H1 (cell line): ENCODE measurements around the gene UIMC1. TPM values are rescaled to one million over a fixed set of nuclear protein-coding genes. Genes with fewer than 3 reads are reported as not detected.

ENCODE experiments used
- CTCF ChIA-PET: fragments of 300-600 bp; sonication (Branson Sonifier 250); formaldehyde crosslinking; loops from one replicate; lab custom pipeline; 2021; ENCODE audit not compliant: partially characterized antibody; lab: Charles Lee
- POLR2A ChIA-PET: fragments of 300-600 bp; sonication (Branson Sonifier 250); formaldehyde crosslinking; loops from one replicate; lab custom pipeline; 2021; ENCODE audit warnings: inconsistent platforms; ENCODE audit not compliant: partially characterized antibody; lab: Charles Lee
- DNase-seq, 2 experiments: peaks; one replicate each; pipeline versions ENCODE4 v3.0.0 to v3.0.0-alpha.2; 2010 to 2022; ENCODE audit warnings: low spot score in 2 of 2, low read depth in 1 of 2, mixed read lengths in 1 of 2
- FAIRE-seq: peaks from 2 replicates; lab custom pipeline; 2011; peaks lifted over from hg19 to GRCh38; lab: Jason Lieb, UNC
- H2AFZ ChIP-seq: 2 replicates; pipeline ENCODE4 v1.8.1; 2012; ENCODE audit warnings: low read length, inconsistent platforms
- H2AK5ac ChIP-seq: 2 replicates; pipeline ENCODE4 v1.6.1; 2013; ENCODE audit warnings: low read depth, low read length
- H2BK120ac ChIP-seq: replicated peaks from 2 replicates; pipeline ENCODE3; 2013; ENCODE audit warnings: low read depth, low read length, inconsistent platforms
- H2BK12ac ChIP-seq: 2 replicates; pipeline ENCODE4 v1.6.1; 2013; ENCODE audit warnings: low read depth, low read length
- H2BK15ac ChIP-seq: 2 replicates; pipeline ENCODE4 v1.6.1; 2013; ENCODE audit warnings: low read length
- H2BK20ac ChIP-seq: 2 replicates; pipeline ENCODE4 v1.6.1; 2013; ENCODE audit warnings: low read length
- H2BK5ac ChIP-seq: 2 replicates; pipeline ENCODE4 v1.6.1; 2013; ENCODE audit warnings: low read depth, low read length
- H3K14ac ChIP-seq: 2 replicates; pipeline ENCODE4 v1.6.1; 2013; ENCODE audit warnings: inconsistent platforms; ENCODE audit not compliant: insufficient read length
- H3K18ac ChIP-seq: 2 replicates; pipeline ENCODE4 v1.6.1; 2013; ENCODE audit warnings: low read length; ENCODE audit errors: extremely low read depth
- H3K23ac ChIP-seq: 2 replicates; pipeline ENCODE4 v1.6.1; 2013; ENCODE audit warnings: inconsistent platforms; ENCODE audit not compliant: insufficient read length
- H3K23me2 ChIP-seq: 2 replicates; pipeline ENCODE4 v1.6.1; 2013; ENCODE audit warnings: low read depth, low read length
- H3K27ac ChIP-seq: 2 replicates; pipeline ENCODE4 v1.6.1; 2011; ENCODE audit warnings: low read depth, low read length, inconsistent platforms
- H3K27me3 ChIP-seq, 4 experiments: replicated peaks in 1 of 4; 1 replicate in 1 of 4; 2 replicates in 3 of 4; pipeline versions ENCODE4 v1.6.1 to v1.8.1; 2011 to 2013; ENCODE audit warnings: low read length in 3 of 4, mild to moderate bottlenecking in 3 of 4, inconsistent platforms in 2 of 4, mixed read lengths in 2 of 4, moderate library complexity in 1 of 4; ENCODE audit not compliant: control insufficient read depth in 3 of 4, insufficient read depth in 3 of 4; ENCODE audit errors: extremely low read depth in 1 of 4
- H3K36me3 ChIP-seq, 4 experiments: 2 replicates each; pipeline versions ENCODE4 v1.6.1 to v1.8.1; 2011 to 2013; ENCODE audit warnings: mild to moderate bottlenecking in 4 of 4, low read length in 3 of 4, moderate library complexity in 2 of 4, control low read depth in 1 of 4, inconsistent platforms in 1 of 4; ENCODE audit not compliant: insufficient read depth in 4 of 4, control insufficient read depth in 2 of 4
- H3K4ac ChIP-seq: replicated peaks from 2 replicates; pipeline ENCODE3; 2013; ENCODE audit warnings: low read length, low read depth, mixed read lengths, inconsistent platforms; ENCODE audit not compliant: insufficient read length
- H3K4me1 ChIP-seq, 4 experiments: replicated peaks in 1 of 4; 1 replicate in 1 of 4; 2 replicates in 3 of 4; pipeline versions ENCODE4 v1.6.1 to v1.8.1; 2011 to 2013; ENCODE audit warnings: low read length in 3 of 4, inconsistent platforms in 2 of 4, mixed read lengths in 1 of 4; ENCODE audit not compliant: insufficient read depth in 4 of 4, control insufficient read depth in 3 of 4
- H3K4me2 ChIP-seq, 2 experiments: 2 replicates each; pipeline versions ENCODE4 v1.6.1 to v1.8.1; 2011 to 2013; ENCODE audit warnings: low read depth in 2 of 2, low read length in 2 of 2, control low read depth in 1 of 2, inconsistent platforms in 1 of 2, mild to moderate bottlenecking in 1 of 2; ENCODE audit not compliant: insufficient read depth in 1 of 2
- H3K4me3 ChIP-seq, 4 experiments: fragments of 200-600, 300-600 bp in 1 of 4; sonication (generic), shearing (Covaris generic), sonication (Bioruptor Twin) in 1 of 4; 2 replicates each; pipeline versions ENCODE4 v1.5.1 to v1.8.1; 2011 to 2016; ENCODE audit warnings: low read length in 4 of 4, low read depth in 3 of 4, control low read depth in 2 of 4, inconsistent platforms in 2 of 4, mild to moderate bottlenecking in 2 of 4, mixed read lengths in 1 of 4, moderate library complexity in 1 of 4; ENCODE audit not compliant: insufficient read depth in 2 of 4; ENCODE audit errors: extremely low read depth in 1 of 4
- H3K56ac ChIP-seq: replicated peaks from 2 replicates; pipeline ENCODE3; 2013; ENCODE audit warnings: low read depth, mild to moderate bottlenecking, mixed read lengths, low read length, inconsistent platforms; ENCODE audit not compliant: insufficient read length
- H3K79me1 ChIP-seq: 2 replicates; pipeline ENCODE4 v1.6.1; 2013; ENCODE audit warnings: low read depth, low read length, control low read depth
- H3K79me2 ChIP-seq, 2 experiments: 2 replicates each; pipeline versions ENCODE4 v1.6.1 to v1.8.1; 2012 to 2013; ENCODE audit warnings: low read length in 2 of 2, mild to moderate bottlenecking in 2 of 2, inconsistent platforms in 1 of 2; ENCODE audit not compliant: insufficient read depth in 2 of 2, control insufficient read depth in 1 of 2
- H3K9ac ChIP-seq, 4 experiments: replicated peaks in 1 of 4; 1 replicate in 1 of 4; 2 replicates in 3 of 4; pipeline versions ENCODE4 v1.6.1 to v1.8.1; 2011 to 2013; ENCODE audit warnings: low read depth in 3 of 4, low read length in 3 of 4, control low read depth in 2 of 4, mild to moderate bottlenecking in 2 of 4, moderate library complexity in 2 of 4, inconsistent platforms in 1 of 4; ENCODE audit errors: extremely low read depth in 1 of 4
- H3K9me3 ChIP-seq, 2 experiments: 2 replicates each; pipeline versions ENCODE4 v1.6.1 to v1.8.1; 2012 to 2013; ENCODE audit warnings: mild to moderate bottlenecking in 2 of 2, moderate library complexity in 2 of 2, control low read depth in 1 of 2, inconsistent platforms in 1 of 2, low read depth in 1 of 2, low read length in 1 of 2, mixed read lengths in 1 of 2; ENCODE audit not compliant: insufficient read depth in 2 of 2
- H4K20me1 ChIP-seq, 2 experiments: replicated peaks in 1 of 2; 2 replicates each; pipeline versions ENCODE3 to v1.8.1; 2011 to 2013; ENCODE audit warnings: inconsistent platforms in 2 of 2, low read length in 2 of 2, mild to moderate bottlenecking in 1 of 2; ENCODE audit not compliant: insufficient read depth in 2 of 2, control insufficient read depth in 1 of 2
- H4K5ac ChIP-seq: 2 replicates; pipeline ENCODE4 v1.6.1; 2013; ENCODE audit warnings: low read length, low read depth, mixed read lengths, inconsistent platforms; ENCODE audit not compliant: insufficient read length
- H4K8ac ChIP-seq: 2 replicates; pipeline ENCODE4 v1.8.0; 2013; ENCODE audit warnings: mild to moderate bottlenecking, moderate library complexity, low read length, inconsistent platforms; ENCODE audit not compliant: insufficient read depth; ENCODE audit errors: extremely low read depth
- H4K91ac ChIP-seq: replicated peaks from 2 replicates; pipeline ENCODE3; 2013; ENCODE audit warnings: low read length, mixed read lengths, inconsistent platforms; ENCODE audit not compliant: insufficient read length
- BCL11A ChIP-seq, 2 experiments: IDR thresholded peaks; one replicate each; pipeline ENCODE4 v1.6.1; 2011; ENCODE audit warnings: low read depth in 2 of 2, low read length in 2 of 2, mild to moderate bottlenecking in 2 of 2
- BRCA1 ChIP-seq: IDR thresholded peaks from 2 replicates; pipeline ENCODE4 v1.6.1; 2012; ENCODE audit warnings: low read depth, low read length, improper control_type of control experiment
- CHD1 ChIP-seq: IDR thresholded peaks from 2 replicates; pipeline ENCODE4 v1.6.1; 2012; ENCODE audit warnings: low read depth, low read length, improper control_type of control experiment
- CTCF ChIP-seq, 3 experiments: IDR thresholded peaks; 1 replicate in 2 of 3; 2 replicates in 1 of 3; pipeline versions ENCODE4 v1.5.1 to v1.6.1; 2011; ENCODE audit warnings: low read length in 3 of 3, mild to moderate bottlenecking in 3 of 3, inconsistent platforms in 2 of 3, low read depth in 1 of 3, moderate library complexity in 1 of 3; ENCODE audit not compliant: insufficient read depth in 1 of 3; ENCODE audit errors: control extremely low read depth in 1 of 3
- EZH2 ChIP-seq: fragments of 200-600 bp; sonication (generic); IDR thresholded peaks from 2 replicates; pipeline ENCODE4 v1.7.1; 2012; ENCODE audit warnings: low read depth, mild to moderate bottlenecking, moderate library complexity, low read length, inconsistent platforms; ENCODE audit not compliant: severe bottlenecking
- KDM1A ChIP-seq: fragments of 200-600, 300-600 bp; sonication (generic); IDR thresholded peaks from 2 replicates; pipeline ENCODE4 v1.7.1; 2016; ENCODE audit warnings: mild to moderate bottlenecking, low read length, borderline replicate concordance
- MAFK ChIP-seq: IDR thresholded peaks from 2 replicates; pipeline ENCODE4 v1.6.1; 2012; ENCODE audit warnings: low read depth, mild to moderate bottlenecking, improper control_type of control experiment, low read length
- SRF ChIP-seq: IDR thresholded peaks from 2 replicates; pipeline ENCODE4 v1.6.1; 2011; ENCODE audit warnings: mild to moderate bottlenecking, low read depth, low read length, moderate library complexity
- SUZ12 ChIP-seq: fragments of 200-600 bp; sonication (generic); IDR thresholded peaks from 2 replicates; pipeline ENCODE4 v1.6.1; 2012; ENCODE audit warnings: mild to moderate bottlenecking, inconsistent platforms, low read length, moderate library complexity, mixed read lengths
- YY1 ChIP-seq: IDR thresholded peaks from 2 replicates; pipeline ENCODE4 v1.6.1; 2011; ENCODE audit warnings: low read depth, mild to moderate bottlenecking, low read length
- WGBS, 2 experiments: shearing (Covaris generic) in 1 of 2; methylation state at CpG; one replicate each; pipeline versions ENCODE4 v1.1.6 to v1.1.7; 2013 to 2015; ENCODE audit warnings: low lambda C conversion rate in 2 of 2, mixed read lengths in 2 of 2, inconsistent platforms in 1 of 2, low coverage in 1 of 2, missing lambda C conversion rate in 1 of 2; ENCODE audit not compliant: insufficient replicate concordance in 2 of 2, insufficient coverage in 1 of 2, insufficient read length in 1 of 2; ENCODE audit errors: extremely low coverage in 1 of 2, missing lambda C conversion rate in 1 of 2; 5-methylcytosine and 5-hydroxymethylcytosine counted together
- polyA plus RNA-seq, 7 experiments: library from polyadenylated mRNA; depleted of rRNA in 3 of 7; stranded (reverse) in 5 of 7; unstranded in 2 of 7; fragments of >200 nt in 5 of 7; fragments of 200-250 nt in 2 of 7; gene quantifications; 1 replicate in 5 of 7; 2 replicates in 1 of 7; 4 replicates in 1 of 7; pipeline versions ENCODE4 v1.2.1 to v1.2.3, GENCODE V29; 2011 to 2013; ENCODE audit warnings: missing spikeins in 2 of 7, mixed read lengths in 2 of 7
- total RNA-seq: library from RNA; stranded (reverse); fragmentation: NEBNext Ultra II Directional; extraction: Animal tissue kit (Norgen Biotek cat#: 25700); gene quantifications from 2 replicates; pipeline ENCODE4 v1.2.1, GENCODE V29; 2021

The UIMC1 gene
- total and polyA plus RNA-seq, 2 of the 8 experiments (the other 6 are each of a cell fraction or from before 2014, with no cell fraction given): 12.8 to 43.7 TPM

GRCh38 chr5:176908675-176909368 lies 97.8 kb downstream of the UIMC1 start:
- Histone ChIP-seq H4K8ac (no peak overlapping the region), H2BK12ac (no peak overlapping the region), H3K79me1 (no peaks in the 10 kb centered on the region), H3K27me3 (no peaks in the 10 kb centered on the region), H3K9me3 (no peaks in the 10 kb centered on the region), H3K23ac (no peak overlapping the region), H2BK20ac (no peak overlapping the region), H3K4me3 (no peak overlapping the region), H3K9ac (no peak overlapping the region), H2AK5ac (no peak overlapping the region), H2BK120ac (no peak overlapping the region), H2BK5ac (no peak overlapping the region), H3K4ac (no peak overlapping the region), H3K4me2 (no peak overlapping the region), H3K14ac (no peak overlapping the region), H4K91ac (no peak overlapping the region), H2BK15ac (no peak overlapping the region), H3K36me3 (peaks cover 14 to 46% (median 41%) of the 10 kb centered on the region in 4 experiments; a peak in 7 of 8 replicates), H3K27ac (no peak overlapping the region), H3K56ac (no peak overlapping the region), H4K20me1 (peaks cover 0 to 1% of the 10 kb centered on the region in 2 experiments), H4K5ac (no peak overlapping the region), H3K79me2 (no peaks in the 10 kb centered on the region), H2AFZ (no peak overlapping the region), H3K4me1 (no peaks in the 10 kb centered on the region), H3K23me2 (no peaks in the 10 kb centered on the region), H3K18ac (no peak overlapping the region)
- CTCF ChIA-PET: interaction anchor here (0.6 to 1.7 kb wide), 4 partner anchors 14 to 304 kb away, joined by 3 to 5 read pairs (median 3); no protein-coding TSS in a partner anchor
- DNase-seq (no peak), FAIRE-seq (no peak)
- POLR2A ChIA-PET: interaction anchor here (1.1 kb wide), 1 partner anchor 8 kb away, joined by 3 read pairs; no protein-coding TSS in a partner anchor
- 89% methylated on average over 5 of the region's 5 CpGs; no CpG with 5 or more reads in 1 of the 2 experiments for WGBS, 2 experiments
- TF ChIP-seq BRCA1: no peak
- TF ChIP-seq CTCF (IDR thresholded peaks at IDR 0.05; ENCODE audit: control extremely low read depth in 1 of 3, insufficient read depth in 1 of 3, low read depth in 1 of 3, low read length in 3 of 3): no peak
- TF ChIP-seq CHD1: no peak
- TF ChIP-seq EZH2: no peak
- TF ChIP-seq YY1: no peak
- no peak for TF ChIP-seq SRF
- TF ChIP-seq KDM1A: no peak
- no peak for TF ChIP-seq SUZ12
- no peak for TF ChIP-seq BCL11A (IDR thresholded peaks at IDR 0.05; ENCODE audit: low read depth in 2 of 2, low read length in 2 of 2)
- TF ChIP-seq MAFK: no peak
